ENCODE data around the gene TDRD7. TPM values are rescaled to one million over a fixed set of nuclear protein-coding genes. Genes with fewer than 3 reads are reported as not detected.

TDRD7 gene
- total and polyA plus RNA-seq, 9 of the 15 experiments (the other 6 are each of a cell fraction or from before 2014, with no cell fraction given) = 2.2 to 7.7 (median 5.2) TPM

- no peak overlapping the region for H3K4me3 ChIP-seq
- no peak for DNase-seq (ENCODE audit: extremely low read depth in 1 of 4, low spot score in 3 of 4)
- ATAC-seq = no peak
- H3K79me2 ChIP-seq (ENCODE audit: control insufficient read depth, insufficient read depth, low read length) = no peaks in the 10 kb centered on the region
- no peak for FAIRE-seq
- no TSS peak for BruUV-seq (replicated peaks)
- H3K36me3 ChIP-seq (ENCODE audit: control insufficient read depth, insufficient read depth, low read length) = no peaks in the 10 kb centered on the region
- ChIA-PET POLR2A (interaction anchor here (1.1 kb wide), 1 partner anchor 11 kb away, joined by 4 read pairs; no protein-coding TSS in a partner anchor), CTCF (ENCODE audit: low intra/inter-chr PET ratio) (interaction anchor here (0.7 to 1.1 kb wide), 2 partner anchors 13 to 230 kb away, joined by 3 read pairs; no protein-coding TSS in a partner anchor)
- peaks cover 3% of the 10 kb centered on the region; the same call in 1 of the 2 replicates for H4K20me1 ChIP-seq (replicated peaks; ENCODE audit: control insufficient read depth, insufficient read depth, low read length)
- peaks cover 0 to 14% of the 10 kb centered on the region in 2 experiments; a peak in 3 of 5 replicates for H3K27me3 ChIP-seq (ENCODE audit: control insufficient read depth in 2 of 2, insufficient read depth in 2 of 2, low read length in 2 of 2)
- in situ Hi-C loops (cut with MboI) = no loop called here
- no peak overlapping the region for H3K27ac ChIP-seq (ENCODE audit: extremely low read depth, low read depth, low read length)
- H3K9me1 ChIP-seq (ENCODE audit: control insufficient read depth, insufficient read depth, low read length) = no peaks in the 10 kb centered on the region
- no peak overlapping the region for H3K4me2 ChIP-seq (ENCODE audit: insufficient read depth, low read length)
- H3K9me3 ChIP-seq (replicated peaks; ENCODE audit: control insufficient read depth, insufficient read depth, low read depth, low read length) = no peaks in the 10 kb centered on the region
- no peak overlapping the region for H2AFZ ChIP-seq (ENCODE audit: low read depth, low read length)
- intact Hi-C loops (cut with micrococcal nuclease) = loop anchor here (10.0 kb wide), 1 partner anchor 231 kb away; no protein-coding TSS in a partner anchor
- H3K4me1 ChIP-seq (replicated peaks in 1 of 2; ENCODE audit: control insufficient read depth in 2 of 2, insufficient read depth in 2 of 2, low read length in 2 of 2) = peaks cover 5 to 15% of the 10 kb centered on the region in 2 experiments; a peak in 3 of 5 replicates
- 0% methylated on average over 1 of the region's 1 CpG for WGBS (ENCODE audit: insufficient coverage, low coverage, missing lambda C conversion rate)
- 0 out of 4 replicates have a peak overlapping the region, but pooled peaks of 1 of the 2 experiments have one; percentile 43 for H3K9ac ChIP-seq (ENCODE audit: insufficient read depth in 1 of 2, low read depth in 2 of 2, low read length in 2 of 2)
- TF ChIP-seq ZKSCAN3 (CRISPR knock-in tag; IDR thresholded peaks at IDR 0.05) (no peak), CREB3L1 (IDR thresholded peaks at IDR 0.05; ENCODE audit: borderline replicate concordance, low read depth) (no peak), HMGXB4 (CRISPR knock-in tag; IDR thresholded peaks at IDR 0.05) (no peak), SAP30 (IDR thresholded peaks at IDR 0.05; ENCODE audit: borderline replicate concordance, insufficient read depth, low read depth, low read length, poor library complexity, severe bottlenecking) (no peak), MLX (CRISPR knock-in tag; conservative IDR thresholded peaks at IDR 0.05) (no peak), ZNF696 (CRISPR knock-in tag; conservative IDR thresholded peaks at IDR 0.05) (no peak), ZNF518B (CRISPR knock-in tag; IDR thresholded peaks at IDR 0.05) (no peak), MEF2D (tag; conservative IDR thresholded peaks at IDR 0.05; ENCODE audit: low read depth) (no peak), MTF1 (CRISPR knock-in tag; IDR thresholded peaks at IDR 0.05; ENCODE audit: borderline replicate concordance) (no peak), KDM2B (CRISPR knock-in tag; IDR thresholded peaks at IDR 0.05) (no peak), ZNF41 (CRISPR knock-in tag; conservative IDR thresholded peaks at IDR 0.05) (no peak), PCBP2 (IDR thresholded peaks at IDR 0.05; ENCODE audit: low read depth, low read length, poor library complexity, severe bottlenecking) (no peak), PHB2 (IDR thresholded peaks at IDR 0.05; ENCODE audit: low read depth) (no peak), DDX20 (tag; IDR thresholded peaks at IDR 0.05; ENCODE audit: low read depth) (no peak)
These were observed 25.6 kb upstream of the TDRD7 start for GRCh38 chr9:97386265-97386633.

Measured in K562 (cell line).